Heart left ventricle (tissue), 16 donors: Measurements from ENCODE around the gene CCDC187. TPM values are rescaled to one million over a fixed set of nuclear protein-coding genes. Genes with fewer than 3 reads are reported as not detected.
"Not testable (repeated sequence)": the region's sequence is repeated elsewhere in the genome, so short reads cannot be mapped to it uniquely, and the experiment has no call there.

Source experiments
- ATAC-seq, 4 donors: fragments of 200-7000 bp; cut with Tn5 transposase; one replicate each; pipeline ENCODE4 v1.9.1; 2020 to 2022; ENCODE audit warnings: moderate library complexity in 4 of 4, mild to moderate bottlenecking in 3 of 4, moderate number of reproducible peaks in 1 of 4
- DNase-seq, 5 donors: peaks; one replicate each; pipeline ENCODE4 v3.0.0-alpha.2; 2020
- H3K27ac ChIP-seq, 12 donors: fragments of 200-600 bp; sonication (generic) in 4 of 12; one replicate each; pipeline versions ENCODE4 v1.5.0 to v1.8.0; 2016 to 2022; ENCODE audit warnings: mild to moderate bottlenecking in 2 of 12
- H3K27me3 ChIP-seq, 9 donors: fragments of 200-600 bp; sonication (generic) in 2 of 9; one replicate each; pipeline versions ENCODE4 v1.5.1 to v1.8.0; 2016 to 2022; ENCODE audit warnings: mild to moderate bottlenecking in 3 of 9
- H3K36me3 ChIP-seq, 9 donors: fragments of 200-600 bp; sonication (generic) in 2 of 9; one replicate each; pipeline versions ENCODE4 v1.5.0 to v1.8.0; 2018 to 2022; ENCODE audit warnings: mild to moderate bottlenecking in 2 of 9
- H3K4me1 ChIP-seq, 12 donors: fragments of 200-600 bp; sonication (generic) in 4 of 12; one replicate each; pipeline versions ENCODE4 v1.5.0 to v1.8.0; 2016 to 2022; ENCODE audit warnings: mild to moderate bottlenecking in 3 of 12
- H3K4me3 ChIP-seq, 12 donors: fragments of 200-600 bp; sonication (generic) in 4 of 12; one replicate each; pipeline versions ENCODE4 v1.5.0 to v1.8.0; 2017 to 2022; ENCODE audit warnings: mild to moderate bottlenecking in 9 of 12, moderate library complexity in 4 of 12
- H3K9me3 ChIP-seq, 12 donors: fragments of 200-600 bp; sonication (generic) in 4 of 12; one replicate each; pipeline versions ENCODE4 v1.5.0 to v1.8.0; 2016 to 2022; ENCODE audit warnings: mild to moderate bottlenecking in 1 of 12
- CTCF ChIP-seq, 12 donors: fragments of 200-600 bp; sonication (generic) in 4 of 12; IDR thresholded peaks; one replicate each; pipeline versions ENCODE4 v1.5.0 to v1.8.0; 2018 to 2022; ENCODE audit warnings: antibody characterized with exemption in 12 of 12, mild to moderate bottlenecking in 5 of 12
- POLR2A ChIP-seq, 2 donors: fragments of 450-650 bp; IDR thresholded peaks; one replicate each; pipeline ENCODE4 v1.6.1; 2017; ENCODE audit warnings: antibody characterized with exemption in 2 of 2, mild to moderate bottlenecking in 2 of 2, moderate library complexity in 2 of 2
- WGBS, 4 donors: extraction: QIAGEN DNeasy Blood & Tissue Kit in 2 of 4; methylation state at CpG; one replicate each; pipeline versions ENCODE4 v1.1.5 to v1.1.7; 2013 to 2018; 5-methylcytosine and 5-hydroxymethylcytosine counted together
- intact Hi-C, 10 donors: fragments of 100-400 bp; cut with DNase I; formaldehyde crosslinking; loops; one replicate each; pipeline versions ENCODE4 v1.11.1 to v1.14.2; 2022
- polyA plus RNA-seq, 2 donors: library from polyadenylated mRNA; stranded (reverse); fragments of 200-250 nt; gene quantifications; one replicate each; pipeline ENCODE4 v1.2.3, GENCODE V29; 2013
- total RNA-seq, 9 donors: library from RNA; depleted of rRNA in 2 of 9; stranded (reverse); fragments of >200 nt in 2 of 9; fragmentation: NEBNext Ultra II Directional in 3 of 9; extraction: Animal tissue kit (Norgen Biotek cat#: 25700) in 3 of 9; gene quantifications; one replicate each; pipeline versions ENCODE4 v1.1.0 to v1.2.4, GENCODE V29; 2016 to 2023
- donor health status: ischemic (EF 13 %, LVEDD 7.1; RV severe dilation, severe dysfunction).
- donor health status: healthy with polysubstance abuse.
- donor health status: DM: no; HTN: yes; CAD: no.
- donor health status: DM: no; HTN: no; CAD: no.
- donor health status: ischemic (EF 25% LVEDD 6.9; RV normal size, moderate dysfunction).
- donor health status: ischemic (EF 25% LVEDD 5.7; RV mildly dilated, moderate dysfunction).
- donor health status: healthy.
- donor health status: DM: yes; HTN: yes; CAD: no.
- donor health status: ischemic (EF 35%, LVEDD 5.7; RV mildly dilated, moderate dysfunction).
- donor health status: nonischemic (EF 11% LVEDD 7.7; RV severe dilation, severe dysfunction).
- donor health status: DM: yes; HTN: yes; CAD: no.
- donor health status: PGD.
- donor health status: ischemic (EF 29% LVEDD 5.4; RV normal size, mild dysfunction).
- donor health status: nonischemic (EF 23%, LVEDD 6.1; RV moderate dilation, normal function).

The CCDC187 gene
- total and polyA plus RNA-seq, 11 donors = 0.04 TPM; not detected in 10

DNA sequence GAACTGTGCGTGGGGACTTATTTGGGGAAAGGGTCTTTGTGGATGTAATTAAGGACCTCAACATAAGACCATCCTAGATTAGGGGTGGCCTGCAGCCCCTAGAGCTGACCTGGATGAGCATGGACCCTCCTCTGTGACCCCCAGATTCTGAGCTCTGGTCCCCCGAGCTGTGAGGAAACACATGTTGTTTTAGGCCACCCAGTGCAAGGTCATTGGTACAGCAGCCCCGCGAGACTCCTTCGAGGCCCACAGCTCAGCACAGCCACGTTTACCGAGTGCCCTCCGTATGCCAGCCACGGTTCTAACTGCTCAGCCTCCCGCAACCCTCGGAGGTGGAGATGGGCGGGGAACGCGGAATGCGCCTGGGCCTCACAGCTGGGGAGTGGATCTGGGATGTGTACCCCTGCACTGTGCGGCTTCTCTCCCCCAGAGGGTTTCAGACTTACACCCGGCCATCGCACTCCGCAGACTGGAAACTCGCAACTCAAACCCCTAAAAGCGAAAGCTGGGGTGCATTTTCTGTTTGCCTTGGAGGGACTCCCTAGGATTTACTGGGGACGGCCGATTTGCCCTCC is 18.9 kb upstream of the CCDC187 start:
- ATAC-seq = no peak
- Histone ChIP-seq H3K27me3 (no peaks in the 10 kb centered on the region), H3K4me1 (peaks cover 0 to 32% (median 13%) of the 10 kb centered on the region in 12 donors), H3K27ac (no peak overlapping the region), H3K4me3 (no peak overlapping the region), H3K9me3 (peaks cover 0 to 8% (median 0%) of the 10 kb centered on the region in 12 donors), H3K36me3 (no peaks in the 10 kb centered on the region)
- WGBS, 4 donors = 76 to 88% (median 82%) methylated on average over 23 of the region's 23 CpGs
- peak in 1 of 5 donors; percentile 16 for DNase-seq
- intact Hi-C loops = no loop called here
- no peak for TF ChIP-seq POLR2A (IDR thresholded peaks at IDR 0.05)
- no peak for TF ChIP-seq CTCF (IDR thresholded peaks at IDR 0.05)

GRCh38 chr9:136321561-136321960 is 17.7 kb upstream of the CCDC187 start:
- Histone ChIP-seq H3K27me3 (no peaks in the 10 kb centered on the region), H3K4me1 (peaks cover 0 to 22% (median 7%) of the 10 kb centered on the region in 12 donors), H3K4me3 (no peak overlapping the region), H3K36me3 (no peaks in the 10 kb centered on the region), H3K9me3 (peaks cover 0 to 8% (median 0%) of the 10 kb centered on the region in 12 donors), H3K27ac (no peak overlapping the region)
- 85 to 89% (median 88%) methylated on average over 5 to 19 of the region's 19 CpGs for WGBS, 4 donors
- TF ChIP-seq CTCF (IDR thresholded peaks at IDR 0.05) = no peak
- no peak for TF ChIP-seq POLR2A (IDR thresholded peaks at IDR 0.05)
- intact Hi-C loops = no loop called here
- DNase-seq (peak in 1 of 5 donors; percentile 14), ATAC-seq (no peak)

- H3K27ac ChIP-seq, ATAC-seq, intact Hi-C loops, H3K4me3 ChIP-seq, H3K9me3 ChIP-seq, H3K27me3 ChIP-seq, H3K36me3 ChIP-seq, DNase-seq: not testable (repeated sequence)
- peaks cover 0 to 16% (median 3%) of the 10 kb centered on the region in 12 donors for H3K4me1 ChIP-seq
Measured at GRCh38 chr9:136320972-136321371, 17.1 kb upstream of the CCDC187 start.

DNA sequence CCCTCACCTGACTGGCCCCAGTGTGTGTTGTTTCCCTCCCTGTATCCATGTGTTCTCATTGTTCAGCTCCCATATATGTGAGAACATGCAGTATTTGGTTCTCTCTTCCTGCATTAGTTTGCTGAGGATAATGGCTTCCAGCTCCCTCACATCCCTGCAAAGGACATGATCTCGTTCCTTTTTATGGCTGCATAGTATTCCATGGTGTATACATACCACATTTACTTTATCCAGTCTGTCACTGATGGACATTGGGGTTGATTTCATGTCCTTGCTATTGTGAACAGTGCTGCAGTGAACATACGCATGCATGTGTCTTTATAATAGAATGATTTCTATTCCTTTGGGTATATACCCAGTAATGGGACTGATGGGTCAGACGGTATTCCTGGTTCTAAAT is 16.1 kb upstream of the CCDC187 start:
- 94 to 97% (median 97%) methylated on average over 3 of the region's 3 CpGs for WGBS, 4 donors
- intact Hi-C loops = not testable (repeated sequence)

DNA sequence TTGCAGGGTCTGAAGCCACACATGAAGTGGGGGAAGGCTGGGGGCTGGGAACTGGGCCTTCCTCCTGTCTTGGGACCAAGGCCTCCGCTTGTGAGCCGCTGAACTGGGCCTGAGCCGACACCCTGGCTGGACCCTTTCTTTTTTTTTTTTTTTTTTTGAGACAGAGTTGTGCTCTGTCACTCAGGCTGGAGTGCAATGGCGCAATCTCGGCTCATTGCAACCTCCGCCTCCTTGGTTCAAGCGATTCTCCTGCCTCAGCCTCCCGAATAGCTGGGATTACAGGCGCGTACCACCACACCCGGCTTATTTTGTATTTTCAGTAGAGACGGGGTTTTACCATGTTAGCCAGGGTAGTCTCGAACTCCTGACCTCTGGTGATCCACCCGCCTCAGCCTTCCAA is 15.3 kb upstream of the CCDC187 start:
- ATAC-seq, H3K27me3 ChIP-seq, H3K4me3 ChIP-seq, H3K27ac ChIP-seq, H3K4me1 ChIP-seq, H3K36me3 ChIP-seq, DNase-seq, intact Hi-C loops: not testable (repeated sequence)
- H3K9me3 ChIP-seq = peaks cover 0 to 21% (median 4%) of the 10 kb centered on the region in 12 donors
- WGBS, 4 donors = 94 to 97% (median 96%) methylated on average over 14 of the region's 14 CpGs

More for the DNA sequence above, 16.1 kb upstream of the CCDC187 start:
- not testable (repeated sequence) for ATAC-seq, H3K27ac ChIP-seq, DNase-seq, H3K36me3 ChIP-seq, H3K27me3 ChIP-seq, H3K4me3 ChIP-seq, H3K4me1 ChIP-seq
- H3K9me3 ChIP-seq = peaks cover 0 to 16% (median 2%) of the 10 kb centered on the region in 12 donors

- Histone ChIP-seq H3K27ac (no peak overlapping the region), H3K27me3 (no peaks in the 10 kb centered on the region), H3K36me3 (no peaks in the 10 kb centered on the region), H3K9me3 (peaks cover 0 to 21% (median 4%) of the 10 kb centered on the region in 12 donors), H3K4me3 (no peak overlapping the region), H3K4me1 (no peaks in the 10 kb centered on the region)
- ATAC-seq = no peak
- peak in 2 of 5 donors; percentile 19 to 57 for DNase-seq
- 86 to 93% (median 89%) methylated on average over 9 to 16 of the region's 16 CpGs for WGBS, 4 donors
- intact Hi-C loops = no loop called here
- TF ChIP-seq POLR2A (IDR thresholded peaks at IDR 0.05) (no peak), CTCF (IDR thresholded peaks at IDR 0.05) (no peak)
Measured at GRCh38 chr9:136318776-136319241, 14.9 kb upstream of the CCDC187 start.
